Sigmoid colon (tissue), 7 donors: Measurements from ENCODE around the gene NMBR. TPM values are rescaled to one million over a fixed set of nuclear protein-coding genes. Genes with fewer than 3 reads are reported as not detected.
"Not testable (repeated sequence)": the region's sequence is repeated elsewhere in the genome, so short reads cannot be mapped to it uniquely, and the experiment has no call there.

ENCODE experiments used
- DNase-seq: peaks from one replicate; pipeline ENCODE4 v3.0.0-alpha.2; 2019
- H3K27ac ChIP-seq, 4 donors: fragments of 200-600 bp; sonication (generic); one replicate each; pipeline ENCODE4 v1.5.1; 2016 to 2019; ENCODE audit warnings: mild to moderate bottlenecking in 1 of 4
- H3K27me3 ChIP-seq, 3 donors: fragments of 200-600 bp; sonication (generic); one replicate each; pipeline ENCODE4 v1.5.1; 2019; ENCODE audit warnings: mild to moderate bottlenecking in 1 of 3
- H3K36me3 ChIP-seq, 4 donors: fragments of 200-600 bp; sonication (generic); one replicate each; pipeline ENCODE4 v1.5.1; 2016 to 2019
- H3K4me1 ChIP-seq, 4 donors: fragments of 200-600 bp; sonication (generic); one replicate each; pipeline ENCODE4 v1.5.1; 2017 to 2019
- H3K4me3 ChIP-seq, 4 donors: fragments of 200-600 bp; sonication (generic); one replicate each; pipeline ENCODE4 v1.5.1; 2017 to 2019; ENCODE audit warnings: mild to moderate bottlenecking in 2 of 4, moderate library complexity in 1 of 4
- H3K9me3 ChIP-seq, 4 donors: fragments of 200-600 bp in 3 of 4; sonication (generic) in 3 of 4; one replicate each; pipeline versions ENCODE4 v1.5.1 to v1.6.1; 2013 to 2019
- EP300 ChIP-seq, 4 donors: sonication (generic); formaldehyde crosslinking; IDR thresholded peaks; one replicate each; pipeline ENCODE4 v1.6.1; 2017; ENCODE audit warnings: antibody characterized with exemption in 4 of 4
- POLR2A ChIP-seq, 2 donors: fragments of 450-650 bp; IDR thresholded peaks; one replicate each; pipeline ENCODE4 v1.6.1; 2016; ENCODE audit warnings: antibody characterized with exemption in 2 of 2, mild to moderate bottlenecking in 2 of 2, moderate library complexity in 2 of 2
- POLR2AphosphoS5 ChIP-seq, 4 donors: sonication (generic); formaldehyde crosslinking; IDR thresholded peaks; one replicate each; pipeline ENCODE4 v1.6.1; 2017; ENCODE audit warnings: antibody characterized with exemption in 4 of 4
- WGBS, 2 donors: extraction: QIAGEN DNeasy Blood & Tissue Kit; methylation state at CpG; one replicate each; pipeline ENCODE4 v1.1.7; 2013; 5-methylcytosine and 5-hydroxymethylcytosine counted together
- intact Hi-C: fragments of 100-400 bp; cut with DNase I; formaldehyde crosslinking; loops from one replicate; pipeline ENCODE4 v1.15.1; 2023
- polyA plus RNA-seq, 3 donors: library from polyadenylated mRNA; stranded (reverse); fragments of 200-250 nt; gene quantifications; one replicate each; pipeline ENCODE4 v1.2.3, GENCODE V29; 2013
- total RNA-seq, 4 donors: library from RNA; depleted of rRNA; stranded (reverse); fragments of >200 nt; gene quantifications; one replicate each; pipeline ENCODE4 v1.1.0, GENCODE V29; 2016
- TF ChIP-seq, protein P1 (sequence below), 4 experiments: fragments of 450-650 bp in 3 of 4; fragments of 200-600 bp in 1 of 4; IDR thresholded peaks; one replicate each; pipeline ENCODE4 v1.5.1; 2016 to 2019; ENCODE audit warnings: antibody characterized with exemption in 4 of 4, mild to moderate bottlenecking in 3 of 4, moderate library complexity in 2 of 4
- donor health status: healthy with polysubstance abuse.
- donor health status: Bipolar disorder and iron deficiency.
- donor health status: healthy.

The NMBR gene
- total and polyA plus RNA-seq, 7 donors = not detected

DNA sequence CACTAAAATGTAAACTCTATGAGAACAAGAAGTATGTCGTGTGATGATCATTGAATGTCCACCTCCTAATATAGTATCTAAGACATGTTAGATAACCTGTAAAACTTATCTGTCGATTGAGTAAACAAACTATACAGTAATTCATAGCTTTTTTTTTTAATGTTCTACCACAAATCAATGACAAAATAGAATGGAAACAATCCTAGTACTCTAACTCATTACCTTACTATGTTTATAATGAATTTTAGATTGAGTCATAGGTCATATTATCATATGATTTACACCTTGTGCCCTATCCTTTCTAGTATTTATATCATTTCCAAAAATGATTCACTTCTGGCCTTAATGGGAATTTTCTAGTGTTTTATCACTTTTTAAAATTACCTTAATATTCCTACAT lies 6.3 kb upstream of the NMBR start:
- no peak overlapping the region for H3K4me3 ChIP-seq
- no peak overlapping the region for H3K27ac ChIP-seq
- H3K36me3 ChIP-seq = no peaks in the 10 kb centered on the region
- peaks cover 0 to 36% (median 19%) of the 10 kb centered on the region in 4 donors for H3K4me1 ChIP-seq
- no peak for TF ChIP-seq EP300 (IDR thresholded peaks at IDR 0.05)
- no peak for TF ChIP-seq POLR2AphosphoS5 (IDR thresholded peaks at IDR 0.05)
- no peak for TF ChIP-seq POLR2A (IDR thresholded peaks at IDR 0.05)
- TF ChIP-seq, protein P1, sequence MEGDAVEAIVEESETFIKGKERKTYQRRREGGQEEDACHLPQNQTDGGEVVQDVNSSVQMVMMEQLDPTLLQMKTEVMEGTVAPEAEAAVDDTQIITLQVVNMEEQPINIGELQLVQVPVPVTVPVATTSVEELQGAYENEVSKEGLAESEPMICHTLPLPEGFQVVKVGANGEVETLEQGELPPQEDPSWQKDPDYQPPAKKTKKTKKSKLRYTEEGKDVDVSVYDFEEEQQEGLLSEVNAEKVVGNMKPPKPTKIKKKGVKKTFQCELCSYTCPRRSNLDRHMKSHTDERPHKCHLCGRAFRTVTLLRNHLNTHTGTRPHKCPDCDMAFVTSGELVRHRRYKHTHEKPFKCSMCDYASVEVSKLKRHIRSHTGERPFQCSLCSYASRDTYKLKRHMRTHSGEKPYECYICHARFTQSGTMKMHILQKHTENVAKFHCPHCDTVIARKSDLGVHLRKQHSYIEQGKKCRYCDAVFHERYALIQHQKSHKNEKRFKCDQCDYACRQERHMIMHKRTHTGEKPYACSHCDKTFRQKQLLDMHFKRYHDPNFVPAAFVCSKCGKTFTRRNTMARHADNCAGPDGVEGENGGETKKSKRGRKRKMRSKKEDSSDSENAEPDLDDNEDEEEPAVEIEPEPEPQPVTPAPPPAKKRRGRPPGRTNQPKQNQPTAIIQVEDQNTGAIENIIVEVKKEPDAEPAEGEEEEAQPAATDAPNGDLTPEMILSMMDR (IDR thresholded peaks at IDR 0.05) = no peak
- H3K27me3 ChIP-seq = no peaks in the 10 kb centered on the region
- no peaks in the 10 kb centered on the region for H3K9me3 ChIP-seq
- no peak for DNase-seq
- intact Hi-C loops = no loop called here
- WGBS, 2 donors = 44 to 73% methylated on average over 2 of the region's 2 CpGs

- Histone ChIP-seq H3K27ac (no peak overlapping the region), H3K9me3 (no peaks in the 10 kb centered on the region), H3K27me3 (no peaks in the 10 kb centered on the region), H3K4me1 (peaks cover 0 to 40% (median 23%) of the 10 kb centered on the region in 4 donors), H3K4me3 (no peak overlapping the region), H3K36me3 (no peaks in the 10 kb centered on the region)
- TF ChIP-seq POLR2AphosphoS5 (IDR thresholded peaks at IDR 0.05) = no peak
- TF ChIP-seq POLR2A (IDR thresholded peaks at IDR 0.05) = no peak
- no peak for TF ChIP-seq EP300 (IDR thresholded peaks at IDR 0.05)
- TF ChIP-seq, protein P1 (IDR thresholded peaks at IDR 0.05) = no peak
- no peak for DNase-seq
- intact Hi-C loops = no loop called here
These were observed 5.8 kb upstream of the NMBR start for GRCh38 chr6:142152746-142153145.

GRCh38 chr6:142141531-142141930 lies 5.4 kb downstream of the NMBR start:
- H3K27me3 ChIP-seq, H3K4me1 ChIP-seq, DNase-seq, H3K36me3 ChIP-seq, H3K9me3 ChIP-seq, H3K4me3 ChIP-seq, H3K27ac ChIP-seq: not testable (repeated sequence)
- intact Hi-C loops = loop anchor here (10.0 kb wide), 1 partner anchor 803 kb away; the partner anchor contains the start of gene HIVEP2
- WGBS, 2 donors = 88 to 92% methylated on average over 13 of the region's 13 CpGs

GRCh38 chr6:142138876-142139275 lies 8.0 kb downstream of the NMBR start:
- TF ChIP-seq POLR2AphosphoS5 (IDR thresholded peaks at IDR 0.05) = no peak
- TF ChIP-seq, protein P1 (IDR thresholded peaks at IDR 0.05) = no peak
- no peak for TF ChIP-seq EP300 (IDR thresholded peaks at IDR 0.05)
- no peaks in the 10 kb centered on the region for H3K36me3 ChIP-seq
- WGBS, 2 donors = 39 to 47% methylated on average over 2 of the region's 2 CpGs
- DNase-seq = no peak
- H3K4me3 ChIP-seq = no peak overlapping the region
- no peaks in the 10 kb centered on the region for H3K9me3 ChIP-seq
- no peaks in the 10 kb centered on the region for H3K27me3 ChIP-seq
- no peaks in the 10 kb centered on the region for H3K4me1 ChIP-seq
- intact Hi-C loops = no loop called here
- no peak overlapping the region for H3K27ac ChIP-seq

- TF ChIP-seq POLR2A (IDR thresholded peaks at IDR 0.05) = no peak
- TF ChIP-seq POLR2AphosphoS5 (IDR thresholded peaks at IDR 0.05) = no peak
- no peak for TF ChIP-seq EP300 (IDR thresholded peaks at IDR 0.05)
- TF ChIP-seq, protein P1 (IDR thresholded peaks at IDR 0.05) = no peak
- WGBS, 2 donors = 78 to 83% methylated on average over 1 of the region's 1 CpG
- H3K36me3 ChIP-seq = no peaks in the 10 kb centered on the region
- DNase-seq = no peak
- H3K4me3 ChIP-seq = no peak within 1 kb of the TSS
- no peaks in the 10 kb centered on the region for H3K27me3 ChIP-seq
- intact Hi-C loops = no loop called here
- no peaks in the 10 kb centered on the region for H3K9me3 ChIP-seq
- no peak within 1 kb of the TSS for H3K27ac ChIP-seq
- no peaks in the 10 kb centered on the region for H3K4me1 ChIP-seq
These were observed 14.3 kb downstream of the NMBR start, which contains the start of gene GJE1 for GRCh38 chr6:142132625-142133024. GJE1 (plus strand) TSS chr6:142132925; CDS start chr6:142133159, 234 bp downstream.
